DND-41 (cell line): ENCODE results near the gene CPM.

Source experiments
- ATAC-seq: fragments of 200-7000 bp; cut with Tn5 transposase; 3 replicates; pipeline ENCODE4 v1.9.1; 2021; ENCODE audit warnings: low read depth; ENCODE audit not compliant: insufficient read depth
- DNase-seq: peaks from one replicate; pipeline ENCODE4 v3.0.0-alpha.2; 2020
- H2AFZ ChIP-seq: 2 replicates; pipeline ENCODE4 v1.6.0; 2012; ENCODE audit warnings: low read depth, low read length
- H3K27ac ChIP-seq: 2 replicates; pipeline ENCODE4 v1.5.1; 2012; ENCODE audit warnings: low read length, inconsistent platforms
- H3K27me3 ChIP-seq: fragments of 200-600 bp; sonication (generic); 2 replicates; pipeline ENCODE4 v1.6.0; 2012; ENCODE audit warnings: low read length, mild to moderate bottlenecking, inconsistent platforms; ENCODE audit not compliant: insufficient read depth, poor library complexity
- H3K36me3 ChIP-seq: 2 replicates; pipeline ENCODE4 v1.5.1; 2012; ENCODE audit warnings: low read length, inconsistent platforms; ENCODE audit not compliant: insufficient read depth
- H3K4me1 ChIP-seq: 2 replicates; pipeline ENCODE4 v1.5.1; 2012; ENCODE audit warnings: mild to moderate bottlenecking, low read length; ENCODE audit not compliant: insufficient read depth
- H3K4me2 ChIP-seq: 2 replicates; pipeline ENCODE4 v1.6.0; 2012; ENCODE audit warnings: mild to moderate bottlenecking, moderate library complexity, low read length, inconsistent platforms; ENCODE audit not compliant: insufficient read depth
- H3K4me3 ChIP-seq, 2 experiments: fragments of 200-600 bp in 1 of 2; shearing (Covaris generic) in 1 of 2; 2 replicates each; pipeline ENCODE4 v1.5.1; 2012 to 2016; ENCODE audit warnings: inconsistent platforms in 2 of 2, low read length in 2 of 2, mild to moderate bottlenecking in 2 of 2, low read depth in 1 of 2, moderate library complexity in 1 of 2
- H3K79me2 ChIP-seq: 2 replicates; pipeline ENCODE4 v1.6.0; 2012; ENCODE audit warnings: low read length, inconsistent platforms; ENCODE audit not compliant: insufficient read depth
- H3K9ac ChIP-seq: 2 replicates; pipeline ENCODE4 v1.6.0; 2012; ENCODE audit warnings: low read depth, mild to moderate bottlenecking, inconsistent platforms, low read length, moderate library complexity
- H3K9me3 ChIP-seq: 2 replicates; pipeline ENCODE4 v1.5.1; 2012; ENCODE audit warnings: low read length, moderate library complexity, mild to moderate bottlenecking, inconsistent platforms; ENCODE audit not compliant: insufficient read depth, severe bottlenecking
- H4K20me1 ChIP-seq: 2 replicates; pipeline ENCODE4 v1.6.0; 2012; ENCODE audit warnings: low read length; ENCODE audit not compliant: insufficient read depth
- CTCF ChIP-seq: IDR thresholded peaks from 2 replicates; pipeline ENCODE4 v1.5.1; 2012; ENCODE audit warnings: borderline replicate concordance, low read length, moderate library complexity, mild to moderate bottlenecking; ENCODE audit not compliant: poor library complexity, severe bottlenecking; ENCODE audit errors: extremely low read depth
- EZH2 ChIP-seq: IDR thresholded peaks from 3 replicates; pipeline ENCODE4 v1.6.1; 2012; ENCODE audit warnings: borderline replicate concordance, low read depth, mild to moderate bottlenecking, moderate library complexity, low read length, inconsistent platforms; ENCODE audit not compliant: severe bottlenecking

CPM gene

GRCh38 chr12:68873316-68873715 lies 59.7 kb downstream of the CPM start:
- H3K27ac ChIP-seq, result no peak overlapping the region
- H3K4me2 ChIP-seq, result no peak overlapping the region
- no peak overlapping the region for H3K4me3 ChIP-seq
- H4K20me1 ChIP-seq, result no peaks in the 10 kb centered on the region
- no peak for ATAC-seq
- TF ChIP-seq CTCF, result no peak
- TF ChIP-seq EZH2, result no peak
- no peaks in the 10 kb centered on the region for H3K36me3 ChIP-seq
- no peak for DNase-seq
- no peaks in the 10 kb centered on the region for H3K4me1 ChIP-seq
- peaks cover 17% of the 10 kb centered on the region for H3K27me3 ChIP-seq
- no peaks in the 10 kb centered on the region for H3K9me3 ChIP-seq
- H3K9ac ChIP-seq, result no peak overlapping the region
- no peaks in the 10 kb centered on the region for H3K79me2 ChIP-seq
- no peak overlapping the region for H2AFZ ChIP-seq

DNA sequence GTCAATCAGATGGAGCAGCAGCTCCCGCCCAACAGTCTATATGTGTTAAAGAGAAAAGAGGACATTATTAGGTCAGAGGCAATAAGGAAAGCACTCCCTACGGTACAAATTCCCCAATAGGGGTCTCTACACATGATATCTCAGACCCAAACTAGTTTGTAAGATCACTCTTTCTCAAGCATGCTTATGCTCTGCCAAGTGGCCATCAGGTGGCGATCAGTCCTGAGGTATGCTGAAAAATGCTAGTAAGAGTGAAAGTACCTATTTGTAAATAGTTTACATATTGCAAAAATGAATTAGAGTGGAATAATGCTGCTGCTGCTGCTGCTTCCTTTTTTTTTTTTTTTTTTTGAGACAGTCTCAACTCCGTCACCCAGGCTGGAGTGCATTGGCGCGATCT lies 61.0 kb downstream of the CPM start:
- ATAC-seq (no peak), DNase-seq (no peak)
- Histone ChIP-seq H2AFZ (no peak overlapping the region), H3K4me1 (no peaks in the 10 kb centered on the region), H3K9ac (no peak overlapping the region), H3K79me2 (no peaks in the 10 kb centered on the region), H3K4me2 (no peak overlapping the region), H3K36me3 (no peaks in the 10 kb centered on the region), H3K9me3 (no peaks in the 10 kb centered on the region), H3K4me3 (no peak overlapping the region), H4K20me1 (no peaks in the 10 kb centered on the region), H3K27me3 (peaks cover 26% of the 10 kb centered on the region), H3K27ac (no peak overlapping the region)
- TF ChIP-seq CTCF, result peak; percentile 41
- no peak for TF ChIP-seq EZH2

DNA sequence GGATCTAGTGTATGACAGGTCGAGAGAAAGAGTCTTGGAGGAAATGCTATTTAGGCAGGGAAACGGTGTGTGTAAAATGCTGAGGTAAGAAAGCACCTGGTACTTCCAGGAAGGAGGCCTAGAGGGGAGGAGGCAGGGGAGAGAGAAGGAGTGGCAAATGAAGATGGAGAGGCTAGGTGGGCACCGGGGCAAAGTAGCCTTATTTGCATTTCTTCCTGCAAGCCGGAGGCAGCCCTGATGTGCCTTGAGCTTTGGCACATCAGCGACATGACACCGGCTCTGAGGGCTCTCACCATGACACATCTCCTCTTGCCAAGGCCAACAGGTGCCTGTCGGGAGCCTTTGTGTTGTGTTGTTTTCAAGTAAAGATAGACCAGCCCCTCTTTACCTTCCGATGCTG lies 61.6 kb downstream of the CPM start:
- Histone ChIP-seq H3K27ac (no peak overlapping the region), H3K27me3 (peaks cover 26% of the 10 kb centered on the region), H3K9ac (no peak overlapping the region), H3K4me1 (no peaks in the 10 kb centered on the region), H3K4me2 (no peak overlapping the region), H3K36me3 (no peaks in the 10 kb centered on the region), H2AFZ (no peak overlapping the region), H4K20me1 (no peaks in the 10 kb centered on the region), H3K4me3 (no peak overlapping the region), H3K9me3 (no peaks in the 10 kb centered on the region), H3K79me2 (no peaks in the 10 kb centered on the region)
- ATAC-seq, result no peak
- no peak for DNase-seq
- TF ChIP-seq EZH2 (no peak), CTCF (no peak)

- no peak overlapping the region for H3K4me2 ChIP-seq
- H2AFZ ChIP-seq, result no peak overlapping the region
- H3K9ac ChIP-seq, result no peak overlapping the region
- H3K79me2 ChIP-seq, result no peaks in the 10 kb centered on the region
- TF ChIP-seq EZH2 (no peak), CTCF (no peak)
- H3K27ac ChIP-seq, result no peak overlapping the region
- DNase-seq (no peak), ATAC-seq (no peak)
- peaks cover 26% of the 10 kb centered on the region for H3K27me3 ChIP-seq
- H3K4me3 ChIP-seq, result no peak overlapping the region
- H3K4me1 ChIP-seq, result no peaks in the 10 kb centered on the region
- H3K9me3 ChIP-seq, result no peaks in the 10 kb centered on the region
- no peaks in the 10 kb centered on the region for H4K20me1 ChIP-seq
- no peaks in the 10 kb centered on the region for H3K36me3 ChIP-seq
These were observed 62.5 kb downstream of the CPM start for GRCh38 chr12:68870443-68870842.
